ENCODE results near the gene FLAD1. TPM values are rescaled to one million over a fixed set of nuclear protein-coding genes. Genes with fewer than 3 reads are reported as not detected.
"Not testable (repeated sequence)": the region's sequence is repeated elsewhere in the genome, so short reads cannot be mapped to it uniquely, and the experiment has no call there.

FLAD1 gene
- total RNA-seq, 1 donor from 2014 or later, result 55.9 TPM

DNA sequence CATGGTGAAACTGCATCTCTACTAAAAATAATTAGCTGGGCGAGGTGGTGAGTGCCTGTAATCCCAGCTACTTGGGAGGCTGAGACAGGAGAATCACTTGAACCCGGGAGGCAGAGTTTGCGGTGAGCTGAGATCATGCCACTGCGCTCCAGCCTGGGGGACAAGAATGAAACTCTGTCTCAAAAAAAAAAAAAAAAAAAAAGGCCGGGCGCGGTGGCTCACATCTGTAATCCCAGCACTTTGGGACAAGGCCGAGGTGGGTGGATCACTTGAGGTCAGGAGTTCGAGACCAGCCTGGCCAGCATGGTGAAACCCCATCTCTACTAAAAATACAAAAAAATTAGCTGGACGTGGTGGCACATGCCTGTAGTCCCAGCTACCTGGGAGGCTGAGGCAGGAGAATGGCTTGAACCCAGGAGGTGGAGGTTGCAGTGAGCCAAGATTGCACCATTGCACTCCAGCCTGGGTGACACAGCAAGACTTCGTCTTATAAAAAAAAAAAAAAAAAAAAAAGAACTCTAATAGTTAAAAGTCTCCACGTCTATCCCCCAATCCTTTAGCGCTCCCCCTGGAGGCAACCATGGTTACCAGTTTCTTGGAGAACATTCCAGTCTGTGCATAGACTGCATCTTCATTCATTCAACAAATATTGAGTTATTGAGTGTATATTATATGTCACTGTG lies 12.3 kb downstream of the FLAD1 start:
- H3K4me1 Mint-ChIP-seq (ENCODE audit: low read depth); H3K4me3 Mint-ChIP-seq (ENCODE audit: low read depth): not testable (repeated sequence)
- peak overlapping the region; percentile 33 for H3K27ac Mint-ChIP-seq

DNA sequence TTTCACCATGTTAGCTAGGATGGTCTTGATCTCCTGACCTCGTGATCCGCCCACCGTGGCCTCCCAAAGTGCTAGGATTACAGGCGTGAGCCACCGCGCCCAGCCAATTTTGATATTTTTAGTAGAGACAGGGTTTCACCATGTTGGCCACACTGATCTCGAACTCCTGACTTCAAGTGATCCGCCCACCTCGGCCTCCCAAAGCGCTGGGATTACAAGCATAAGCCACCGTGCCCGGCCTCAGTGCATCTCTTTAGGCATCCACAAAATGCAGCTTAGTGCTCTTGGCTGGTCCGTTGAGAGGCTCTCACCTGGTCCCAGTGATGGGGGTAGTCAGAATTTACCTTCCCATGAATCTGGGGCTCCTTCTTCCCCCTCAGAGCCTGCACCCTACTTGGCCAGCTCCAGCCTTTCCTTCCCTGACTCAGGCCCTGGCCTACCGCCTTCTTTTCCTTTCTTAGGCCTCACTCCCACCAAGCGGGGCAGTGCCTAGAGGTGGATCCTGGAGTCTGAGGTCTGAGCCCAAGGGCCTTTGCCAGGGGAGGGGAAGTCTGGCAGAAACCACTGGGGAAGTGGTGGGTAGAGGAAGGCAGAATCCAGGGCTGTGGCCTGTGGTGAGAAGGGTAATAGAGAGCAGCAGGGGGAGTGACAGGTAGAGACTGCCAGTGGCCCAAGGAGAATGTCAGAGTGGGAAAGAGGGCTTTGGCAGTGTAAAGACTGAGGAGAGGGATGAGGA lies 14.0 kb downstream of the FLAD1 start:
- TF ChIP-seq, protein P1, sequence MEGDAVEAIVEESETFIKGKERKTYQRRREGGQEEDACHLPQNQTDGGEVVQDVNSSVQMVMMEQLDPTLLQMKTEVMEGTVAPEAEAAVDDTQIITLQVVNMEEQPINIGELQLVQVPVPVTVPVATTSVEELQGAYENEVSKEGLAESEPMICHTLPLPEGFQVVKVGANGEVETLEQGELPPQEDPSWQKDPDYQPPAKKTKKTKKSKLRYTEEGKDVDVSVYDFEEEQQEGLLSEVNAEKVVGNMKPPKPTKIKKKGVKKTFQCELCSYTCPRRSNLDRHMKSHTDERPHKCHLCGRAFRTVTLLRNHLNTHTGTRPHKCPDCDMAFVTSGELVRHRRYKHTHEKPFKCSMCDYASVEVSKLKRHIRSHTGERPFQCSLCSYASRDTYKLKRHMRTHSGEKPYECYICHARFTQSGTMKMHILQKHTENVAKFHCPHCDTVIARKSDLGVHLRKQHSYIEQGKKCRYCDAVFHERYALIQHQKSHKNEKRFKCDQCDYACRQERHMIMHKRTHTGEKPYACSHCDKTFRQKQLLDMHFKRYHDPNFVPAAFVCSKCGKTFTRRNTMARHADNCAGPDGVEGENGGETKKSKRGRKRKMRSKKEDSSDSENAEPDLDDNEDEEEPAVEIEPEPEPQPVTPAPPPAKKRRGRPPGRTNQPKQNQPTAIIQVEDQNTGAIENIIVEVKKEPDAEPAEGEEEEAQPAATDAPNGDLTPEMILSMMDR (IDR thresholded peaks at IDR 0.05; ENCODE audit: unreplicated experiment), result no peak
- DNase-seq (ENCODE audit: low spot score, unreplicated experiment), result no peak
- H3K4me1 Mint-ChIP-seq (ENCODE audit: low read depth), result peaks cover 7% of the 10 kb centered on the region
- H3K27ac Mint-ChIP-seq, result no peak overlapping the region
- no peaks in the 10 kb centered on the region for H3K9me3 Mint-ChIP-seq (ENCODE audit: low read depth)
- H3K27me3 Mint-ChIP-seq, result no peaks in the 10 kb centered on the region
- H3K4me3 Mint-ChIP-seq (ENCODE audit: low read depth), result no peak overlapping the region
- no peaks in the 10 kb centered on the region for H3K36me3 Mint-ChIP-seq (ENCODE audit: insufficient read depth)

More for the DNA sequence above, 12.3 kb downstream of the FLAD1 start:
- TF ChIP-seq, protein P1 (IDR thresholded peaks at IDR 0.05; ENCODE audit: unreplicated experiment), result peak; percentile 44
- not testable (repeated sequence) for H3K36me3 Mint-ChIP-seq (ENCODE audit: insufficient read depth); DNase-seq (ENCODE audit: low spot score, unreplicated experiment); H3K27me3 Mint-ChIP-seq; H3K9me3 Mint-ChIP-seq (ENCODE audit: low read depth)

DNA sequence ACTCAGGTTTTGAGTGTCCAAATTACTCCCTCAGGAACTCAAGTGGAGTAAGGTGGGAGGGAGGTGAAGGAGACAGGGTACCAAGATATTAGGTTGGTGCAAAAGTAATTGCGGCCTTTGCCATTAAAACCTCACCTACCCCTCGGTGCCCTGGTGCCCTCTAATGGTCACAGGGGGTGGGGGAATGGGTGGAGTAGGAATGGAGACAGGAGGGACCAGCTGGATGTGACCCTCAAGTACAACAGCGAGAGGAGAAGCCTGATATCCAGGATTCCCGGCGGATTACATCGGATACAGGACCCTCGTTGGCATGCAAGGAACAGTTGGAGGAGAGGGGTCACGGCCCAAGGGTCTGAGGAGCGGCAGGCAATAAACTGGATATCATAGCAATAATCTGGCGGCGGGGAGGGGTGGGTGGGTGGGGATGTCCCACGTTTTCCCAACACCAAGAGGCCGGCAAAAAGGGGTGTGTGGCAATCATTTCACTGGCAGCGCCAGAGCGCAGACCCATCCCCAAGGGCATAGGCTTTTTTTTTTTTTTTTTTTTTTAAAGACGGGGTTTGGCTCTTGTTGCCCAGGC lies 15.1 kb downstream of the FLAD1 start:
- Mint-ChIP-seq H3K27me3 (no peaks in the 10 kb centered on the region), H3K36me3 (ENCODE audit: insufficient read depth) (no peaks in the 10 kb centered on the region), H3K9me3 (ENCODE audit: low read depth) (no peaks in the 10 kb centered on the region), H3K27ac (no peak overlapping the region), H3K4me3 (ENCODE audit: low read depth) (no peak overlapping the region), H3K4me1 (ENCODE audit: low read depth) (peaks cover 7% of the 10 kb centered on the region)
- TF ChIP-seq, protein P1 (IDR thresholded peaks at IDR 0.05; ENCODE audit: unreplicated experiment), result no peak
- DNase-seq (ENCODE audit: low spot score, unreplicated experiment), result no peak

DNA sequence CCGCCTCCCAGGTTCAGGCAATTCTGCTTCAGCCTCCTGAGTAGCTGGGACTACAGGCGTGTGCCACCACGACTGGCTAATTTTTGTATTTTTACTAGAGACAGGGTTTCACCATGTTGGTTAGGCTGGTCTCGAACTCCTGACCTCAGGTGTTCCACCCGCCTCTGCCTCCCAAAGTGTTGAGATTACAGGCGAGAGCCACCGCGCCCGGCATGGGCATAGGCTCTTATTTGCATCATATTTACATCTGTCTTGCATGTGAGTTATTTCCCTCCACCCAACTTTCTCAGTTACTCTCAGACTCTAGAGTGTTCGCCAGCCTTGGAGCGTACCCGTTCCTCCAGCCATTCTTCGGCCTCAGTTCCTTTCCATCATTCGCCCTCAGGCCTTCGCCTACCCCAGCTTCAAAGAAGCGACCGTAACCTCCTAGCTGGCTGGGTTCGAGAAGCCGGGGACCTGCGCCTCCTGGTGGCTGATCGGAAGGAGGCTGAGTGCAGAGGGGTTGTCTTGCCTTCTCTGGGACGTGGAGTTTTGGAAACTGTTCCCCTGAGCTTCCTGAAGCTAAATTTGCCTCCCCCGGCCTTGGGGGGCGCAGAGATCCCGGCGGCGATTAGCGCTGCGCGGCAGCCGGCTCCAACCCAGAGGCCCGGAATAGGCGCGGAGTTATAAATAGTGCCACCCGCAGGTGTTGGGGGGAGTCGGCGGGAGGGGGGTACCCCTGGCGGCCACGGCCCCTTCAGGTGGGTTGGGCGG lies 15.8 kb downstream of the FLAD1 start:
- Mint-ChIP-seq H3K4me1 (ENCODE audit: low read depth) (peaks cover 7% of the 10 kb centered on the region), H3K27ac (peak overlapping the region; percentile 76), H3K9me3 (ENCODE audit: low read depth) (no peaks in the 10 kb centered on the region), H3K27me3 (no peaks in the 10 kb centered on the region), H3K36me3 (ENCODE audit: insufficient read depth) (no peaks in the 10 kb centered on the region), H3K4me3 (ENCODE audit: low read depth) (peak overlapping the region; percentile 63)
- TF ChIP-seq, protein P1 (IDR thresholded peaks at IDR 0.05; ENCODE audit: unreplicated experiment), result peak; percentile 78
- DNase-seq (ENCODE audit: low spot score, unreplicated experiment), result peak; percentile 47
